Liver (tissue), 3 donors: ENCODE results near the gene CALHM3.

Source experiments
- EGR1 ChIP-seq, 2 donors: IDR thresholded peaks; 2 replicates each; pipeline ENCODE4 v1.6.1; 2016 to 2018; ENCODE audit warnings: antibody characterized with exemption in 2 of 2, low read depth in 2 of 2
- FOXA1 ChIP-seq: IDR thresholded peaks from 2 replicates; pipeline ENCODE4 v1.6.1; 2016; ENCODE audit warnings: antibody characterized with exemption
- GABPA ChIP-seq, 2 donors: IDR thresholded peaks in 1 of 2; conservative IDR thresholded peaks in 1 of 2; 2 replicates each; pipeline ENCODE4 v1.6.1; 2016; ENCODE audit warnings: antibody characterized with exemption in 2 of 2, mild to moderate bottlenecking in 1 of 2, moderate library complexity in 1 of 2
- HNF4A ChIP-seq, 2 donors: conservative IDR thresholded peaks; 2 replicates each; pipeline ENCODE4 v1.6.1; 2016; ENCODE audit warnings: antibody characterized with exemption in 2 of 2, mild to moderate bottlenecking in 2 of 2
- HNF4G ChIP-seq: IDR thresholded peaks from 2 replicates; pipeline ENCODE4 v1.6.1; 2016; ENCODE audit warnings: antibody characterized with exemption
- JUND ChIP-seq, 2 donors: IDR thresholded peaks; 2 replicates each; pipeline ENCODE4 v1.6.1; 2016; ENCODE audit warnings: antibody characterized with exemption in 2 of 2
- RAD21 ChIP-seq, 2 donors: IDR thresholded peaks; 2 replicates each; pipeline ENCODE4 v1.6.1; 2016; ENCODE audit warnings: antibody characterized with exemption in 2 of 2, mild to moderate bottlenecking in 2 of 2
- RXRA ChIP-seq, 2 donors: IDR thresholded peaks; 2 replicates each; pipeline ENCODE4 v1.6.1; 2017 to 2018; ENCODE audit warnings: antibody characterized with exemption in 2 of 2, mild to moderate bottlenecking in 1 of 2
- SP1 ChIP-seq: IDR thresholded peaks from 2 replicates; pipeline ENCODE4 v1.6.1; 2018; ENCODE audit warnings: antibody characterized with exemption, mild to moderate bottlenecking
- TAF1 ChIP-seq: conservative IDR thresholded peaks from 2 replicates; pipeline ENCODE4 v1.6.1; 2016; ENCODE audit warnings: antibody characterized with exemption, mild to moderate bottlenecking
- TF ChIP-seq, protein P1 (sequence below): fragments of 150-350 bp; IDR thresholded peaks from 2 replicates; pipeline ENCODE4 v1.5.1; 2017; ENCODE audit warnings: improper control_type of control experiment, low read depth, low read length; ENCODE audit not compliant: missing input control
- TF ChIP-seq, protein P2 (sequence below): IDR thresholded peaks from 2 replicates; pipeline ENCODE4 v1.6.1; 2016; ENCODE audit warnings: antibody characterized with exemption
- TF ChIP-seq, protein P3 (sequence below): IDR thresholded peaks from 2 replicates; pipeline ENCODE4 v1.6.1; 2016; ENCODE audit warnings: antibody characterized with exemption, mild to moderate bottlenecking
- TF ChIP-seq, protein P4 (sequence below): IDR thresholded peaks from 2 replicates; pipeline ENCODE4 v1.6.1; 2016; ENCODE audit warnings: antibody characterized with exemption
- donor health status: healthy.
- donor health status: healthy.

DNA sequence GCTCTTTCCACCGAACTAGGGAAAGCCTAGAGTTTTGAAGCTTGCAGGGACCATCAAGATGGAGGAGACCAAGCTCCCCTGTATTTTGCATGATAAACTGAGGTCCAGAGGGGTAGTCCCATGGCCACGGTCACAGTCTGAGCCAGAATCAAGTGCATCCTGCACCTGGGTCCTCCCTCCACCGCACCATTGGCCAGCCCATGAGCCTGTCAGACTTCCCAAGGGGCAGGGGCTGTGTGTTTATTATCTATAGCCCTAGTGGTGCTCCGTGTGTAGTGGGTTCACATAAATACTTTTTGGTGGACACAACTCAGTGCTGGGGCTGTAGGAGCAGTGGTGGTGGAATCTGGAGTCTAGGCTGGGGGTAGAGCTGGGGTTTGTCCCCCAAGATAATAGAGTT lies 3.6 kb downstream of the CALHM3 start:
- TF ChIP-seq, protein P1, sequence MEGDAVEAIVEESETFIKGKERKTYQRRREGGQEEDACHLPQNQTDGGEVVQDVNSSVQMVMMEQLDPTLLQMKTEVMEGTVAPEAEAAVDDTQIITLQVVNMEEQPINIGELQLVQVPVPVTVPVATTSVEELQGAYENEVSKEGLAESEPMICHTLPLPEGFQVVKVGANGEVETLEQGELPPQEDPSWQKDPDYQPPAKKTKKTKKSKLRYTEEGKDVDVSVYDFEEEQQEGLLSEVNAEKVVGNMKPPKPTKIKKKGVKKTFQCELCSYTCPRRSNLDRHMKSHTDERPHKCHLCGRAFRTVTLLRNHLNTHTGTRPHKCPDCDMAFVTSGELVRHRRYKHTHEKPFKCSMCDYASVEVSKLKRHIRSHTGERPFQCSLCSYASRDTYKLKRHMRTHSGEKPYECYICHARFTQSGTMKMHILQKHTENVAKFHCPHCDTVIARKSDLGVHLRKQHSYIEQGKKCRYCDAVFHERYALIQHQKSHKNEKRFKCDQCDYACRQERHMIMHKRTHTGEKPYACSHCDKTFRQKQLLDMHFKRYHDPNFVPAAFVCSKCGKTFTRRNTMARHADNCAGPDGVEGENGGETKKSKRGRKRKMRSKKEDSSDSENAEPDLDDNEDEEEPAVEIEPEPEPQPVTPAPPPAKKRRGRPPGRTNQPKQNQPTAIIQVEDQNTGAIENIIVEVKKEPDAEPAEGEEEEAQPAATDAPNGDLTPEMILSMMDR = no peak
- TF ChIP-seq EGR1 (IDR thresholded peaks at IDR 0.05; ENCODE audit: low read depth in 2 of 2) (no peak), TAF1 (no peak), SP1 (no peak), FOXA1 (no peak), RAD21 (IDR thresholded peaks at IDR 0.05) (no peak), GABPA (IDR thresholded peaks at IDR 0.05 in 1 of 2, conservative IDR thresholded peaks at IDR 0.05 in 1 of 2) (no peak), RXRA (IDR thresholded peaks at IDR 0.05) (no peak), HNF4G (no peak), JUND (IDR thresholded peaks at IDR 0.05) (no peak), HNF4A (conservative IDR thresholded peaks at IDR 0.05) (no peak)
- TF ChIP-seq, protein P2, sequence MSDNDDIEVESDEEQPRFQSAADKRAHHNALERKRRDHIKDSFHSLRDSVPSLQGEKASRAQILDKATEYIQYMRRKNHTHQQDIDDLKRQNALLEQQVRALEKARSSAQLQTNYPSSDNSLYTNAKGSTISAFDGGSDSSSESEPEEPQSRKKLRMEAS = no peak
- TF ChIP-seq, protein P3, sequence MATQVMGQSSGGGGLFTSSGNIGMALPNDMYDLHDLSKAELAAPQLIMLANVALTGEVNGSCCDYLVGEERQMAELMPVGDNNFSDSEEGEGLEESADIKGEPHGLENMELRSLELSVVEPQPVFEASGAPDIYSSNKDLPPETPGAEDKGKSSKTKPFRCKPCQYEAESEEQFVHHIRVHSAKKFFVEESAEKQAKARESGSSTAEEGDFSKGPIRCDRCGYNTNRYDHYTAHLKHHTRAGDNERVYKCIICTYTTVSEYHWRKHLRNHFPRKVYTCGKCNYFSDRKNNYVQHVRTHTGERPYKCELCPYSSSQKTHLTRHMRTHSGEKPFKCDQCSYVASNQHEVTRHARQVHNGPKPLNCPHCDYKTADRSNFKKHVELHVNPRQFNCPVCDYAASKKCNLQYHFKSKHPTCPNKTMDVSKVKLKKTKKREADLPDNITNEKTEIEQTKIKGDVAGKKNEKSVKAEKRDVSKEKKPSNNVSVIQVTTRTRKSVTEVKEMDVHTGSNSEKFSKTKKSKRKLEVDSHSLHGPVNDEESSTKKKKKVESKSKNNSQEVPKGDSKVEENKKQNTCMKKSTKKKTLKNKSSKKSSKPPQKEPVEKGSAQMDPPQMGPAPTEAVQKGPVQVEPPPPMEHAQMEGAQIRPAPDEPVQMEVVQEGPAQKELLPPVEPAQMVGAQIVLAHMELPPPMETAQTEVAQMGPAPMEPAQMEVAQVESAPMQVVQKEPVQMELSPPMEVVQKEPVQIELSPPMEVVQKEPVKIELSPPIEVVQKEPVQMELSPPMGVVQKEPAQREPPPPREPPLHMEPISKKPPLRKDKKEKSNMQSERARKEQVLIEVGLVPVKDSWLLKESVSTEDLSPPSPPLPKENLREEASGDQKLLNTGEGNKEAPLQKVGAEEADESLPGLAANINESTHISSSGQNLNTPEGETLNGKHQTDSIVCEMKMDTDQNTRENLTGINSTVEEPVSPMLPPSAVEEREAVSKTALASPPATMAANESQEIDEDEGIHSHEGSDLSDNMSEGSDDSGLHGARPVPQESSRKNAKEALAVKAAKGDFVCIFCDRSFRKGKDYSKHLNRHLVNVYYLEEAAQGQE = no peak
- TF ChIP-seq, protein P4, sequence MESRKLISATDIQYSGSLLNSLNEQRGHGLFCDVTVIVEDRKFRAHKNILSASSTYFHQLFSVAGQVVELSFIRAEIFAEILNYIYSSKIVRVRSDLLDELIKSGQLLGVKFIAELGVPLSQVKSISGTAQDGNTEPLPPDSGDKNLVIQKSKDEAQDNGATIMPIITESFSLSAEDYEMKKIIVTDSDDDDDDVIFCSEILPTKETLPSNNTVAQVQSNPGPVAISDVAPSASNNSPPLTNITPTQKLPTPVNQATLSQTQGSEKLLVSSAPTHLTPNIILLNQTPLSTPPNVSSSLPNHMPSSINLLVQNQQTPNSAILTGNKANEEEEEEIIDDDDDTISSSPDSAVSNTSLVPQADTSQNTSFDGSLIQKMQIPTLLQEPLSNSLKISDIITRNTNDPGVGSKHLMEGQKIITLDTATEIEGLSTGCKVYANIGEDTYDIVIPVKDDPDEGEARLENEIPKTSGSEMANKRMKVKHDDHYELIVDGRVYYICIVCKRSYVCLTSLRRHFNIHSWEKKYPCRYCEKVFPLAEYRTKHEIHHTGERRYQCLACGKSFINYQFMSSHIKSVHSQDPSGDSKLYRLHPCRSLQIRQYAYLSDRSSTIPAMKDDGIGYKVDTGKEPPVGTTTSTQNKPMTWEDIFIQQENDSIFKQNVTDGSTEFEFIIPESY = no peak
